GM19351 (cell line): ENCODE measurements around the gene RNASE4.
"Not testable (repeated sequence)": the region's sequence is repeated elsewhere in the genome, so short reads cannot be mapped to it uniquely, and the experiment has no call there.

Source experiments
- ATAC-seq: cut with Tn5 transposase; IDR thresholded peaks from one replicate; pipeline ENCODE4 v1.9.1; 2021; ENCODE audit warnings: mild to moderate bottlenecking, moderate library complexity; ENCODE audit not compliant: unreplicated experiment

Gene RNASE4

GRCh38 chr14:20697273-20698017 is 13.1 kb downstream of the RNASE4 start:
- ATAC-seq, result peak; percentile 64

GRCh38 chr14:20698018-20698329 is 13.6 kb downstream of the RNASE4 start:
- ATAC-seq, result no peak

GRCh38 chr14:20698934-20699333 is 14.6 kb downstream of the RNASE4 start:
- ATAC-seq, result no peak

DNA sequence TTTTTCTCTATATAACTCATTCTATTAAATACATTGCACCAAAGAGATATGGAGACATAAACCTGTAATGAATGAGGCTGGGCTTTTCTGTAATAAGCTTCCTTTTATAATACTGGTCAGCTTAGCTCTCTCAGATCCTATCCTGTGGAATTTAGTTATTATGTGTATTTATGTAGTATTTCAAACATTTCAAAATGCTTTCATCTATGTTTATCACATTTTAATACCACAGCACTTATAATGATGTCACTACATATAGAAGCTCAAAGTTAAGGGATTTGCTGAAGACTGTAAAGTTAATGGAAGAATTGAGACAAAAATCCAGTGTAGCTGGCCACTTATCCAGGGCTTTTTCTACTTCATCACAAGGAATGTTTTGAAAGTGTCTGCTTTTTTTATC is 15.6 kb downstream of the RNASE4 start:
- no peak for ATAC-seq

- not testable (repeated sequence) for ATAC-seq
These were observed 16.6 kb downstream of the RNASE4 start for GRCh38 chr14:20700965-20701364.

GRCh38 chr14:20706657-20707355 is 22.4 kb downstream of the RNASE4 start:
- no peak for ATAC-seq

DNA sequence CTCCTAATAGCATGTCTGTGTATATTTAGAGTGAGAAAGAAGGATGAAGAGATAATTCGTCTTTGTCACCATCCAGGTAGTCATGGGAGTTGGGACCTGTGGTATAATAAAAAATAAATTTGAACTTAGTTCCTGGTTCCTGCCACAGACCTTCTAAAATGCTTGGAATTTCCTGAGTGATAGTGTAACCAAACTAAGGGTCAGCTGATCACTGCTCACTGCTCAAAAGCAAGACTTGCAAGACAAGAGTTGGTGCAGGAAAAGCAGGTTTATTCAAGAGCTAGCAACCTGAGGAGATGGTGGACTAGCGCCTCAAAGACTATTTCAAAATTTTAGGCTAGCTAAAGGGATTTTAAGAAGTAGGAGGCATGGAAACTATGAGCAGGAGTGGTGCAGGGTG is 23.3 kb downstream of the RNASE4 start:
- no peak for ATAC-seq

DNA sequence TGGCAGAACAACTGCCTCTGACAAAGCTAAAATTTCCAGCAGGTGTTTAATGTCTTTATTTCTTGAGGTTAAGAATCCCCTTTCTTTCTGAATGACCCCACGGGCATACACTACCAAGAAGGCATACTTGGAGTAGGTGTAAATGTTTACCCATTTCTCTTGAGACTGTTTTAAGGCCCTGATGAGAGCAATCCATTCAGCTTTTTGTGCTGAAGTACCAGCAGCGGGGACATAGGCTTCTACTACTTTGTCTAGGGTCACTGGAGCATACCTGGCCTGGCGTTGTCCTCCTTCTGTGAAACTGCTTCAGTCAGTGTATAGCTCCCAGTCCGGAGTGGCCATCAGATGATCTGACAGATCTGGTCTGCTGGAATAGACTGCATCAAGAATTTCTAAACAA is 26.9 kb downstream of the RNASE4 start:
- no peak for ATAC-seq

- ATAC-seq, result no peak
These were observed 27.3 kb downstream of the RNASE4 start for GRCh38 chr14:20711685-20712084.

- ATAC-seq, result no peak
These were observed 28.5 kb downstream of the RNASE4 start for GRCh38 chr14:20712904-20713303.

GRCh38 chr14:20714593-20715250 is 30.4 kb downstream of the RNASE4 start:
- no peak for ATAC-seq

DNA sequence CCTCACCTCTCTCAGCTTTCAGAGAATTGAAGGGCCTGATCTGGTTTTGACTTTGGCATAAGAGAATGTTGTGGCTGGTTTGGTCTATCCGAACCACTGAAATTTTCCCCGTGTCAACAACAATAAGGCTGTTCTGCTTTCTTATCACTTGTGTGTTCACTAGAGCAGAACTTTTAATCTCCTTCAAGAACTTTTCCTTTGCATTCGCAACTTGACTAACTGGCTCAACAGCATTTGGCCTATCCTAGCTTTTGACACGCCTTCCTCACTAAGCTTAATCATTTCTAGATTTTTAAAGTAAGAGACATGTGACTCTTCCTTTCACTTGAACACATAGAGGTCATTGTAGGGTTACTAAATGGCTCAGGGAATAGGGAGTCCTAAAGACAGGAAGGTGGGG is 35.4 kb downstream of the RNASE4 start:
- ATAC-seq, result no peak

- no peak for ATAC-seq
These were observed 36.4 kb downstream of the RNASE4 start for GRCh38 chr14:20720741-20721140.

DNA sequence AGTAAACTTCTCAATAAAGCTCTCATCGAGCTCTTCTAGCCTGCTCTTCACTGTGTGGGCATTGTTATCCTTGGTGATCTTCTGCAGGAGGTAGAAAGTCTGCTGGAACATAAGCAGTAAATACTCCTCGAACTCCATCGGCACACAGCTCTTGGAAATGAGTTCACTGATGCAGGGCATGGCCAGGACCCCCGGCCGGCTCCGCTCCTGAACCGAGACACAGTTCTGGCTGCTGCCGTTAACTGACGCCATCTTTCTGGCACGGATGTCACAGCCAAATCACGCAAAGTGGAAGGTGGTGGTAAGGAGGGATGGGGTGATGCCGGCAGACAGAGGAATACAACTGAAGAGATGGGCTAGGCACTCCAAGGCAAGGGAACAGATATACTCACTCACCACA is 37.7 kb downstream of the RNASE4 start:
- ATAC-seq, result no peak

DNA sequence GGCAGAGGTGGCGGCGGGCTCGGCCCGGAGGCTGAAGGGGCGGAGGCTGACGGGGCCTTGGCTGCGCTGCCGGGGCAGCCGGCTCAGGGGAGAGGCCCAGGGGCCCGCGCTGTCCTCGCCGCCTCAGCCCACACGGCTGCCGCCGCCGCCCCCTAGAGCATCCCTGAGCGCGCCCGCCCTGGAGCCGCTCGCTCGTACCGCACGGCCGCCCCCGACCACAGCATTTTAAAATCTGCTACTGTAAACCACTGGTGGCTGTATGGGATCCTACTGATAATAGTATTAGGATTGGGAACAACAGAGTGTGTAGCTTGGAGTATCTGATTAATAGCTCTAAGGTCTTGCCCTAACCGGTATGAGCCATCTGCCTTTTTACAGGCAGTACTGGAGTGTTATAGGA is 39.1 kb downstream of the RNASE4 start:
- ATAC-seq, result no peak

DNA sequence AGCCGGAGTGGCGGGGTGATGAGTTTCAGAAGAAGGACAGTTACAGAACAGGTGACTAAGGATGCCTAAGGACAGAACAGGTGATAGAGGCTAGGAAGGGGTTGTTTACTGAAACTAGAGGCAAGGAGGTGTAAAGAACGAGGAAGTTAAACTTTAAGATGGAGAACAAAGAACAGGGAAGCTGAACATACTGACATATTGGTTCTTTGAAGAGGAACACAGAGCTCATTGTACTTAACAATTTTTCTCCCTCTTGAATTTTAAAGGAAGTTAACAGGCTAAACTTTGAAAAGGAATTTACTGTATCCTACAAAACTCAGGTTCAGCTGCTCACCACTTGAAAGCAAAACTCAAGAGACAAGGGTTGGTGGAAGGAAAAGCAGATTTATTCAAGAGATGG is 41.8 kb downstream of the RNASE4 start:
- ATAC-seq, result not testable (repeated sequence)

GRCh38 chr14:20726531-20726930 is 42.2 kb downstream of the RNASE4 start:
- ATAC-seq, result no peak

GRCh38 chr14:20730891-20731290 is 46.5 kb downstream of the RNASE4 start:
- no peak for ATAC-seq

GRCh38 chr14:20732477-20732876 is 48.1 kb downstream of the RNASE4 start:
- ATAC-seq, result no peak

GRCh38 chr14:20732979-20733635 is 48.7 kb downstream of the RNASE4 start:
- ATAC-seq, result no peak

- no peak for ATAC-seq
These were observed 49.5 kb downstream of the RNASE4 start for GRCh38 chr14:20733684-20734429.
